Measurements from ENCODE around the gene EFEMP1.

EFEMP1 gene

GRCh38 chr2:55894720-55895119 lies 28.9 kb downstream of the EFEMP1 start:
- no peak for DNase-seq

GRCh38 chr2:55891671-55892094 lies 31.9 kb downstream of the EFEMP1 start:
- DNase-seq, result no peak

DNA sequence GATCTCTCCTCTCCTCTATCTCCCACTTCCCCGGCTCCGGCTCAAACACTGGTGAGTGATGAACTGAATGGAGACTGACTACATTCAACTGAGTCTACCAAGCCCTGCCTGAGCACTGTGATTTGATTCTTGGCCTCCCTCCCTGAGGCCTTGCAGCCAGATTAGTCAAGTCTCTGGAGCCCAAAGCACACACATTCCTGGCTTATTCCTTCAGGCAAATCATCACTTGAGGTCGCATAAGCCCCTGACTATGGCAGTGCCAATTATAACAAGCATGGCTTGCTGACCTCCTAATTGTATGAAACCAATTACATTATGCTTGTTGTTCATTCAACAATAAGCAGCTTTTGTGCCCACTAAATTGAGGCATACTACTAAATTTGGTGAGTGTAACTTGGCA lies 34.6 kb downstream of the EFEMP1 start:
- DNase-seq, result no peak

- DNase-seq, result no peak
Observed at GRCh38 chr2:55887901-55888624, 35.5 kb downstream of the EFEMP1 start.

DNA sequence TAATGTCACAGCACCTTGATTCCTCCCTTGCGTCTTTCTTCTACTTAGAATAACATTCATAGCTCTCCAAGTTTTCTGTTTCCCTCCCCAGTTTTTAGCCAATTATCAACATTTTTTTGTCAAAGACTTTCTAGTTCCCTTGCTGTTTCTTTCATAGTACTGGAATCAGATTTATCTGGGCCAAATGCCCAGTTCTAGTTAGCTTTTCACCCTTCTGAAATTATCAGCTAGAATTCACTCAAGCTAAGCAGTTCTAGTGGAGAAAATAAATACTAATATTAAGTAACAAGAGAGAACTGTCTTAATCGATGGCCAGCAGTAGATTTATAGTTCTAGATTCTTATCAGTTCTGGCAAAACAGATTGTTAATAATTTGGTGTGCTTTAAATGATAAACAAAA lies 36.2 kb downstream of the EFEMP1 start:
- DNase-seq, result no peak

DNA sequence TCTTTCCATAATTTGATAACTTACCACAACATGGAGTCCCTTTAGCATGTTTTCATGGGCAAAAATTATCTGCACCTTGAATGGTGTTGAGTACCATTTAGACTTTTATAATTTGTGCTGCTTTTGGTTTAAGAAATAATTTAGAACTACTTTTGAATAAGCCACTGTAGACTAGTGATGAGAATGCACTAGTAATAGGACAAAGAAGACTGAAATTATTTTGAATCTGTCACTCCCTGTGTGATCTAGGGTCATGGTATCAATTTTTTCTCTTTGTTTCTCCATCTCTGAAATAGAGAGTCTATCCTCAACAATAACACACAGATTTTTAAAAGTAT lies 37.7 kb downstream of the EFEMP1 start:
- DNase-seq, result no peak

DNA sequence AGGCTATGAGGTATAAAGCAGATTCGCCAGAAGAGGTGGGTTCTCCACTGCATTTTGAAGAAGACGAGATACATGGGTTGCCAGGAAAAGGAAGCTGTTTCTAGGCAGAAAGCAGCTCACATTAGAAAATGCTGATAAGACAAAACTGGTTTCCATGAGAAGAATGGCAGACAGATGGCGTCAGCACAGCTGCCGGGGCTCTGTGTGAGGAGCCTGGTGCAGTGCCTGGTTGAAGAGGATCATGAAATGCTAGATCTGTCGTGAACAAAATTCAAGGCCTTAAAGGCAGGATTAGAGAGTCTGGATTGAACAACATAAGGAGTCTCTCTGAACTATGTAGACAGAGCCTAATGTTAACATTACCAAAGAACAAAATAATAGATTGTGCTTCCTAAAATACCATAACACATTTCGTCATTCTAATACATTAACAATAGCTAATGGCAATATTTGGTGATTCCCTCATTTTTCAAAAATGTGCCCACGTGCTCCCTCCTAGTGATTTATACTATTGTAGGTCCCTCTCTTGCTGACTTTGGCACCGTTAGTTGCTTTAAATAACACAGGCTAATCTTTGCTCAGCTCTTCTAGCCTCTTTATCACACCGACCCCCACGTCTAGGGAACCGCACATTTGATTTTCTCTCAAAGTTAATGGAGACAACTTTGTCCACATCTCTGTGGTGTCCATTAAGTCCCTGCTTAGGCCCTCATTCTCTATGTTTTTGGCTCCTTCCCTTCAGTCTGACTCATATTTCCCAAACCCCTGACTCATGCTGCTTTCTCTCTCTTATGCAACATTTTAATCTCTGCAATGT lies 38.2 kb downstream of the EFEMP1 start:
- DNase-seq, result no peak

- no peak for DNase-seq
Observed at GRCh38 chr2:55883829-55884228, 39.8 kb downstream of the EFEMP1 start.

DNA sequence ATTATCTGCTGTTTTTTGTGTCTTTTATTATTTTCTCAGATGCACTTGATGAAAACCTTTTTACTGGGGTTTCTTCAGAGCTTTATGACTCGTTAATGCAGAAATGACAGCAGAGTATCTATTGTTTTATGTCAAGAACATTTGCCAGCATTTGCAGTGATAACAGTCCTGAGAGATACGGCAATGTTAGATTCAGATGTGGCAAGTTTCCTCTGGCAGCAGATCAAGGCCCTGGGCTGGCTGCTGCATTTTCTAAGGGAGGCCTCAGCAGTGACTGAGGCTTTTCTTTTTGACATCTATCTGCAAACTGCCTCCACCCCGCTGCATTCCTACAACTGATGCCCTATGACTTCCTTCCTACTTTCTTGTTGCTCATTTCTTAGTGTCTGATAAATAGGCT lies 40.2 kb downstream of the EFEMP1 start:
- DNase-seq, result no peak

DNA sequence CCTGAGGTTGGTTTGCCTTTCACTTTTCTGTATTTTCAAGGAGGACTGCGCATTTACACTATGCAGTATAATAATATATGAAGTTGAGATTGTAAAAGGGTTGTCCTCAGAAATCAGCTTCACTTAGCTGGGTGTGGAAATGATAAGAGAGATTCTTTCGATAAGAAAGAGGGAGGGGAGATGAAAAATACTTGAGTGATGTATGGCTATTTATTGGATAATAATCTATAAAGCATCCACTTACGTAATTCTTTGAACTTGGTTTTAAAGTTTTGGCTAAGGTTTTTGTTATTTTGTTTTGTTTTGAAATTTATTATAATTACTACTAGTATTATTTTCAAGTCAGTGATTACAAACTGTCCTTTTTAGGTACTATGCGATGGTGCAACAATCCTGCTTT lies 40.6 kb downstream of the EFEMP1 start:
- DNase-seq, result no peak

DNA sequence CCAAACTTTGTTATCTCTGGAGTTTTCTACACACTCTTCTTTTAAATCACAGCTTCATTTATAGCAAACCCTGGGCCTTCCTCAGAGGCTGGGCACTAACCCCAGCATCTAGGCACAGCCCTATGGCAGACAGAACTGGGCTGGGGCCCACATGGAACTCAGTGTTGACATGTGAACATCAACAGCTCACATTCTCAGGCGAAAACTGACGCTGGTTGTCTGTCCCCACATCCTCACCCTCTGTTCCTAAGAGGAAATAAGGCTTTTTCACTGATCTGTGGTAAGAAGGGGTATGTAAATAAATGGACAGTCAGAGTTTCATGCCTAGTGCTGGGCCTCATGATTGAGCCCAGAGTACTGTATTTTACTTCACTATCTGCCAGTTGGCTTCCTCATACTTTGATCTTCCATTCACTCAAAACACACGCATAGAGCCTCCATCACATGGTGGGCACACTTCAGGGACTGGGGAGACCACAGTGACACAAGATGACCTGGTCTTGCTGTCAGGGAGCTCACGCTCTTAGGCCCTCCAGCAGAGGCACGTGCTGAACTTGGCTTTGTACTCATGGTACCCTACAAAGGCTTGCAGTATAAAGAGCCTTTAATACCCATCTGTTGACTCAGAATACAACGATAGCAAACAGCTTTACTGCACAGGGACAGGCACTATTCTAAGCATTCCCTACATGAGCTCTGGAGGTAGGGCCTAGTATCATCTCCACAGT lies 43.0 kb downstream of the EFEMP1 start:
- DNase-seq, result no peak

- no peak for DNase-seq
Observed at GRCh38 chr2:55879976-55880375, 43.6 kb downstream of the EFEMP1 start.

GRCh38 chr2:55877087-55877436 lies 46.5 kb downstream of the EFEMP1 start:
- no peak for DNase-seq

- no peak for DNase-seq
Observed at GRCh38 chr2:55876429-55877086, 47.0 kb downstream of the EFEMP1 start.

GRCh38 chr2:55875434-55876135 lies 48.0 kb downstream of the EFEMP1 start:
- DNase-seq, result no peak

- no peak for DNase-seq
Observed at GRCh38 chr2:55874338-55874737, 49.2 kb downstream of the EFEMP1 start.

GRCh38 chr2:55871637-55872036 lies 51.9 kb downstream of the EFEMP1 start:
- no peak for DNase-seq

DNA sequence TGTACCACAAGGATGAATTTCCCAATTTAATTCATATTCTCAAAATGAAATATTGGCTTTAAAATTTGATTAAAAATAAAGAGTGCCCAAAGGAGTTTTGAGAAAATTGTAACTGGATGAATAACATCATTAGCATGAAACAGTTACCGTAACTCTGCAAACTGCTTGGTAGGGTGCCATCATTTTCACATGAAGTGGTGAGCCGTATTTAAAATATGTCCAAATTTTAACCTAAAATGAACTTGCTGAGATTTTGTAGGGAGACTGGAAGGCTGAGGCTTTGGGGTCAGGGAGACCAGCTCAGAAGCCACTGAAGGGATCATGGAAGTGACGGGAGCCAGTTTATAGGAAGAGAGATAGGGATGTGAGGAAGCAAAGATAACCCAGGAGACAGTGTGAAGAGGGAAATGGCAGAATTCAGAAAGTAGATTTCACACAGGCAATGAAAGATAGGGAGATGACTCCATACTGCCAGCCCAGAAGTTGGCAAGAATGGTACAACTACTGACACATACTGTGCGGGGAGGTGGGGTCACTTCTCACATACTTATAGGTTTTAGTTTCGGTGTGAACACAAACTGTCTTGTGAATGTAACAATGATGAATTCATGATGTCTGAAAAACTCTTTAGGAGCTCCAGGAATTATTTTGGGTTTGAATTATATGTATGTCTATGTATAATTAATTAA lies 53.8 kb downstream of the EFEMP1 start:
- DNase-seq, result no peak

- DNase-seq, result no peak
Observed at GRCh38 chr2:55865096-55865835, 58.3 kb downstream of the EFEMP1 start.

DNA sequence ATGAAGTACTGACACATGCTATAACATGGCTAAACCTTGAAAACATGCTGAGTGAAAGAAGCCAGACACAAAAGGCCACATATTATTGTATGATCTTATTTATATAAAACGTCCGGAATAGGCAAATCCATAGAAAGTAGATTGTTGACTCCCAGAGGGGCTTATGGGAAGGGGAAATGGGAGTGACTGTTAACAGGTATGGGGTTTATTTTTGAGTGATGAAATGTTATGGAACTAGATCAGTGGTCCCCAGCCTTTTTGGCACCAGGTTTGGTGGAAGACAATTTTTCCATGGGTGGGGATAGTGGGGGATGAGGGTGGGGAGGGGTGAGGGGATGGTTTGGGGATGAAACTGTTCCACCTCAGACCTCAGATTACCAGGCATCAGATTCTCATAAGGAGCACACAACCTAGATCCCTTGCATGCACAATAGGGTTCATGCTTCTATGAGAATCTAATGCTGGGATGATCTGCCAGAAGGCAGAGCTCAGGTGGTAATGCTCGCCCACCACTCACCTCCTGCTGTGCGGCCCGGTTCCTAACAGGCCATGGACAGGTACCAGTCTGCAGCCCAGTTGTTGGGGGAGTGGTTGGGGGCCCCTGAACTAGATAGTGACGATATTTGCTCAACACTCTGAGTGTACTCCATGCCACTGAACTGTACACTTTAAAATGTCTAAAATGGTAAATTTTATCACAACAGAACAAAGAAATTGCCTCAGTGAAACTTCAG lies 59.1 kb downstream of the EFEMP1 start:
- DNase-seq, result no peak
